Measurements from ENCODE around the gene TTC39B.

TTC39B gene

DNA sequence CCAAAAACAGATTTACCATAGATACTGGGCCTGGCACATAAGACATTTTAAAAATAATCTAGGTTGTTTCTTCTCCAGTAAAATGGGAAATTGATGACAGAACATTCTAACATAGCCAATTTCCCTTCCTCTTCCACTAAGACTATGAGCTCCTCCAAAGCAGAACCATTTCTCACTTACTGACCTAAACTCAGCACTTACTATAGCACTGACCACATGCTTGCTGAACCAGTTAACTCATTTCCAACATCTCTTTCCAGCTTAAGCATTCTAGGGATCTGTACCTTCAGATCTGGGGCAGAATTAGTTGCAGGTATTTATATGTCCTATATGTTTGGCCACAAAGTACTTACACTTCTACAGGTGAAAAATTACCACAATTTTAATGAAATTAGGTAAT, 58.9 kb downstream of the TTC39B start:
- Histone ChIP-seq H3K36me3 (ENCODE audit: control insufficient read depth in 4 of 4, insufficient read depth in 4 of 4, low read length in 3 of 4) (peaks cover 0 to under 1% (median 0%) of the 10 kb centered on the region in 4 experiments), H3K9me3 (ENCODE audit: control extremely low read depth in 1 of 5, control insufficient read depth in 4 of 5, insufficient read depth in 2 of 5, low read depth in 1 of 5, low read length in 4 of 5) (no peaks in the 10 kb centered on the region), H3K4me1 (ENCODE audit: control extremely low read depth in 1 of 4, control insufficient read depth in 4 of 4, insufficient read depth in 4 of 4, low read length in 3 of 4) (no peaks in the 10 kb centered on the region), H3K27ac (ENCODE audit: insufficient read depth in 1 of 2, low read depth in 1 of 2, low read length in 2 of 2, poor library complexity in 1 of 2, severe bottlenecking in 2 of 2) (no peak overlapping the region), H3K4me3 (ENCODE audit: control insufficient read depth in 1 of 7, extremely low read depth in 1 of 7, insufficient read depth in 4 of 7, low read depth in 2 of 7, low read length in 6 of 7) (no peak overlapping the region), H3K27me3 (replicated peaks in 2 of 5; ENCODE audit: control insufficient read depth in 4 of 5, insufficient read depth in 5 of 5, low read length in 4 of 5) (no peaks in the 10 kb centered on the region)
- POLR2A ChIA-PET: no interaction called here
- DNase-seq: no peak
- CTCF ChIA-PET: no interaction called here

DNA sequence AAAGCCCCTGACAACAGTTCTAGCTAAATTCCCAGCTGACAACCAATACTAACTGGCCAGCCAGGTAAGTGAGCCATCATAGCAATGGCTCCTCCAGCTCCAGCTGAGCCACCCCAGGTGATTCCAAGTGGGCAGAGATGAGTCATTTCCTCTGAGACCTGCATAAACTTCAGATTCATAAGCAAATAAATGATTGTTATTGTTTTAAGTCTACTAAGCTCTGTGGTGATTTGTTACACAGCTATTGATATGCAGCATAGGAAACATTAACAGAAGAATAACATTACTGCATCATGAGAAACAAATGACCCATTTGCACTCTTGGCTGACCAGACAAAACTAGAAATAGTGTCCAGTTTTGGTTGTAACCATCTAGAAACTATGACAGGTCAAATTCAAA, 60.3 kb downstream of the TTC39B start:
- Histone ChIP-seq H3K27me3 (replicated peaks in 2 of 5; ENCODE audit: control insufficient read depth in 4 of 5, insufficient read depth in 5 of 5, low read length in 4 of 5) (no peaks in the 10 kb centered on the region), H3K4me3 (ENCODE audit: control insufficient read depth in 1 of 7, extremely low read depth in 1 of 7, insufficient read depth in 4 of 7, low read depth in 2 of 7, low read length in 6 of 7) (no peak overlapping the region), H3K4me1 (ENCODE audit: control extremely low read depth in 1 of 4, control insufficient read depth in 4 of 4, insufficient read depth in 4 of 4, low read length in 3 of 4) (no peaks in the 10 kb centered on the region), H3K9me3 (ENCODE audit: control extremely low read depth in 1 of 5, control insufficient read depth in 4 of 5, insufficient read depth in 2 of 5, low read depth in 1 of 5, low read length in 4 of 5) (no peaks in the 10 kb centered on the region), H3K36me3 (ENCODE audit: control insufficient read depth in 4 of 4, insufficient read depth in 4 of 4, low read length in 3 of 4) (no peaks in the 10 kb centered on the region), H3K27ac (ENCODE audit: insufficient read depth in 1 of 2, low read depth in 1 of 2, low read length in 2 of 2, poor library complexity in 1 of 2, severe bottlenecking in 2 of 2) (no peak overlapping the region)
- POLR2A ChIA-PET: no interaction called here
- CTCF ChIA-PET: interaction anchor here (1.3 kb wide), 2 partner anchors 24 to 35 kb away, joined by 3 read pairs; no protein-coding TSS in a partner anchor
- peak in 1 of 3 donors; percentile 6 for DNase-seq

GRCh38 chr9:15246243-15246642, 60.8 kb downstream of the TTC39B start:
- no peaks in the 10 kb centered on the region for H3K9me3 ChIP-seq (ENCODE audit: control extremely low read depth in 1 of 5, control insufficient read depth in 4 of 5, insufficient read depth in 2 of 5, low read depth in 1 of 5, low read length in 4 of 5)
- POLR2A ChIA-PET: no interaction called here
- H3K27me3 ChIP-seq (replicated peaks in 2 of 5; ENCODE audit: control insufficient read depth in 4 of 5, insufficient read depth in 5 of 5, low read length in 4 of 5): no peaks in the 10 kb centered on the region
- H3K4me3 ChIP-seq (ENCODE audit: control insufficient read depth in 1 of 7, extremely low read depth in 1 of 7, insufficient read depth in 4 of 7, low read depth in 2 of 7, low read length in 6 of 7): no peak overlapping the region
- peak in 2 of 3 donors; percentile 5 to 15 for DNase-seq
- no peaks in the 10 kb centered on the region for H3K36me3 ChIP-seq (ENCODE audit: control insufficient read depth in 4 of 4, insufficient read depth in 4 of 4, low read length in 3 of 4)
- CTCF ChIA-PET: interaction anchor here (1.3 kb wide), 2 partner anchors 23 to 34 kb away, joined by 3 read pairs; no protein-coding TSS in a partner anchor
- H3K27ac ChIP-seq (ENCODE audit: insufficient read depth in 1 of 2, low read depth in 1 of 2, low read length in 2 of 2, poor library complexity in 1 of 2, severe bottlenecking in 2 of 2): no peak overlapping the region
- WGBS (ENCODE audit: insufficient coverage): 40% methylated on average over 1 of the region's 1 CpG
- H3K4me1 ChIP-seq (ENCODE audit: control extremely low read depth in 1 of 4, control insufficient read depth in 4 of 4, insufficient read depth in 4 of 4, low read length in 3 of 4): no peaks in the 10 kb centered on the region

GRCh38 chr9:15244001-15244441, 63.0 kb downstream of the TTC39B start:
- H3K36me3 ChIP-seq (ENCODE audit: control insufficient read depth in 4 of 4, insufficient read depth in 4 of 4, low read length in 3 of 4): no peaks in the 10 kb centered on the region
- CTCF ChIA-PET: no interaction called here
- POLR2A ChIA-PET: no interaction called here
- no peak overlapping the region for H3K27ac ChIP-seq (ENCODE audit: insufficient read depth in 1 of 2, low read depth in 1 of 2, low read length in 2 of 2, poor library complexity in 1 of 2, severe bottlenecking in 2 of 2)
- no peak for DNase-seq
- no peaks in the 10 kb centered on the region for H3K27me3 ChIP-seq (replicated peaks in 2 of 5; ENCODE audit: control insufficient read depth in 4 of 5, insufficient read depth in 5 of 5, low read length in 4 of 5)
- 93% methylated on average over 3 of the region's 4 CpGs for WGBS (ENCODE audit: insufficient coverage)
- no peak overlapping the region for H3K4me3 ChIP-seq (ENCODE audit: control insufficient read depth in 1 of 7, extremely low read depth in 1 of 7, insufficient read depth in 4 of 7, low read depth in 2 of 7, low read length in 6 of 7)
- no peaks in the 10 kb centered on the region for H3K4me1 ChIP-seq (ENCODE audit: control extremely low read depth in 1 of 4, control insufficient read depth in 4 of 4, insufficient read depth in 4 of 4, low read length in 3 of 4)
- H3K9me3 ChIP-seq (ENCODE audit: control extremely low read depth in 1 of 5, control insufficient read depth in 4 of 5, insufficient read depth in 2 of 5, low read depth in 1 of 5, low read length in 4 of 5): peaks cover 0 to 2% (median 0%) of the 10 kb centered on the region in 5 experiments

DNA sequence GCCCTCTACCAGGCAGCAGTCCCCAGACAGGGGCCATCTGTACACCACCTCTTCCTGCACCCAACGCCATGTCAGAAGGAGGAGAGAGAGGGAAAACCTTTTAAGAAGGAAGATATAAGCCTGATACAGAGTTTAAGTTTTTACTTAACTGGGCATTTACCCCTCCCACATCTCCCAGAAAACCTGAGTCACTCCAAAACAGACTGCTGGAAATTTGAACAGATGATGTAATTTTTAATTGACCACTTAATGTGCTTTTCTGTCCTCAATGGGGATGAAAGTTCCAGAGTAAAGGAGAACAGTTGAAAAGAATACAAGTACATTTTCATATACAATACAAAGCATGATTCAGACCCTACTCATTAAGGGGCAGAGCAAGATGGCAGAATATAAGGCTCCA, 63.9 kb downstream of the TTC39B start:
- POLR2A ChIA-PET: no interaction called here
- peaks cover 0 to 10% (median 1%) of the 10 kb centered on the region in 5 experiments for H3K9me3 ChIP-seq (ENCODE audit: control extremely low read depth in 1 of 5, control insufficient read depth in 4 of 5, insufficient read depth in 2 of 5, low read depth in 1 of 5, low read length in 4 of 5)
- no peak overlapping the region for H3K27ac ChIP-seq (ENCODE audit: insufficient read depth in 1 of 2, low read depth in 1 of 2, low read length in 2 of 2, poor library complexity in 1 of 2, severe bottlenecking in 2 of 2)
- no peak overlapping the region for H3K4me3 ChIP-seq (ENCODE audit: control insufficient read depth in 1 of 7, extremely low read depth in 1 of 7, insufficient read depth in 4 of 7, low read depth in 2 of 7, low read length in 6 of 7)
- no peak for DNase-seq
- no peaks in the 10 kb centered on the region for H3K36me3 ChIP-seq (ENCODE audit: control insufficient read depth in 4 of 4, insufficient read depth in 4 of 4, low read length in 3 of 4)
- no CpG with 5 or more reads among the region's 1 CpG for WGBS (ENCODE audit: insufficient coverage)
- H3K4me1 ChIP-seq (ENCODE audit: control extremely low read depth in 1 of 4, control insufficient read depth in 4 of 4, insufficient read depth in 4 of 4, low read length in 3 of 4): no peaks in the 10 kb centered on the region
- H3K27me3 ChIP-seq (replicated peaks in 2 of 5; ENCODE audit: control insufficient read depth in 4 of 5, insufficient read depth in 5 of 5, low read length in 4 of 5): no peaks in the 10 kb centered on the region
- CTCF ChIA-PET: no interaction called here

DNA sequence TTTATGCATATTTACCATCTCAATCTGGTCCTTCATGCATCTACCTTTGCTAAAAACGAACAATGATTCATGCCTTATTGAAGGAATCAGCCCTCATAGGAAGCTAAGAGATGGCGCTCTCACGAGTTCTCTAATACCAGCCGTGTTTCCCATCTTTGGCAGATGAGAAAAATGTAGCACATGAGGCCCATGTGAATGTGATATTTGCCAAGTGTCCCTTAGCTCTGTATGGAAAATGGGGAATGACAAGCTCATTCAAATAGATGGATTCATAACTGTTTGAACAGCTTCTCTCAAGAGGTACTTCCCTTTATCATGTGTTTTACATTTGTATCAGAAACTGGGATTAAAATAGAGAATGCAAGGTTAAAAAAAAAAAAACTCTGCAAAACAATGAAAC, 66.1 kb downstream of the TTC39B start:
- ChIA-PET CTCF (interaction anchor here (0.6 kb wide), 1 partner anchor 9 kb away, joined by 3 read pairs; no protein-coding TSS in a partner anchor), POLR2A (no interaction called here)
- no peak for DNase-seq
- Histone ChIP-seq H3K4me1 (ENCODE audit: control extremely low read depth in 1 of 4, control insufficient read depth in 4 of 4, insufficient read depth in 4 of 4, low read length in 3 of 4) (no peaks in the 10 kb centered on the region), H3K36me3 (ENCODE audit: control insufficient read depth in 4 of 4, insufficient read depth in 4 of 4, low read length in 3 of 4) (no peaks in the 10 kb centered on the region), H3K27ac (ENCODE audit: insufficient read depth in 1 of 2, low read depth in 1 of 2, low read length in 2 of 2, poor library complexity in 1 of 2, severe bottlenecking in 2 of 2) (no peak overlapping the region), H3K27me3 (replicated peaks in 2 of 5; ENCODE audit: control insufficient read depth in 4 of 5, insufficient read depth in 5 of 5, low read length in 4 of 5) (no peaks in the 10 kb centered on the region), H3K9me3 (ENCODE audit: control extremely low read depth in 1 of 5, control insufficient read depth in 4 of 5, insufficient read depth in 2 of 5, low read depth in 1 of 5, low read length in 4 of 5) (peaks cover 0 to 24% (median 3%) of the 10 kb centered on the region in 5 experiments), H3K4me3 (ENCODE audit: control insufficient read depth in 1 of 7, extremely low read depth in 1 of 7, insufficient read depth in 4 of 7, low read depth in 2 of 7, low read length in 6 of 7) (no peak overlapping the region)
- 96% methylated on average over 4 of the region's 4 CpGs for WGBS (ENCODE audit: insufficient coverage)

DNA sequence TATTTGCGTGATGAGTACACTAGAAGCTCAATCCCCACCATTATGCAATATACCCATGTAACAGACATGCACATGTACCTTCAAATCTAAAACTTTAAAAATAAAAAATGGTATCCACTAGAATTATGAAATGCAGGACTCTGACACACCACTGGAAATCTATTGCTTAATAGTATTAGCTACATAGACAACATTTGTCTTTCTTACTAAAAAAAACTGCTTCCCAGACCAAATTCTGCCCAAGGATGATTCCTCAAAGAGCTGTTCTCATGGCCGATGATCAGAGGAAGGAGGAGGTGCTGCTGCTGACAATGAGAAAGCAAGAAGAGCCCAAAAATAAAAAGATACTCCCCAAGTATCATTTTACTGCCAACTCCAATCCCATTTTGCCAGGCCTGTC, 67.2 kb downstream of the TTC39B start:
- Histone ChIP-seq H3K4me3 (ENCODE audit: control insufficient read depth in 1 of 7, extremely low read depth in 1 of 7, insufficient read depth in 4 of 7, low read depth in 2 of 7, low read length in 6 of 7) (no peak overlapping the region), H3K27ac (ENCODE audit: insufficient read depth in 1 of 2, low read depth in 1 of 2, low read length in 2 of 2, poor library complexity in 1 of 2, severe bottlenecking in 2 of 2) (no peak overlapping the region), H3K9me3 (ENCODE audit: control extremely low read depth in 1 of 5, control insufficient read depth in 4 of 5, insufficient read depth in 2 of 5, low read depth in 1 of 5, low read length in 4 of 5) (peaks cover 3 to 33% (median 5%) of the 10 kb centered on the region in 5 experiments), H3K36me3 (ENCODE audit: control insufficient read depth in 4 of 4, insufficient read depth in 4 of 4, low read length in 3 of 4) (no peaks in the 10 kb centered on the region), H3K27me3 (replicated peaks in 2 of 5; ENCODE audit: control insufficient read depth in 4 of 5, insufficient read depth in 5 of 5, low read length in 4 of 5) (no peaks in the 10 kb centered on the region), H3K4me1 (ENCODE audit: control extremely low read depth in 1 of 4, control insufficient read depth in 4 of 4, insufficient read depth in 4 of 4, low read length in 3 of 4) (no peaks in the 10 kb centered on the region)
- WGBS (ENCODE audit: insufficient coverage): no CpG with 5 or more reads among the region's 2 CpGs
- CTCF ChIA-PET: interaction anchor here (1.2 kb wide), 1 partner anchor 16 kb away, joined by 3 read pairs; no protein-coding TSS in a partner anchor
- POLR2A ChIA-PET: no interaction called here
- DNase-seq: no peak

All from common myeloid progenitor, CD34-positive (primary cell).